GM23248 (cell line): ENCODE results near the gene RAB28. TPM values are rescaled to one million over a fixed set of nuclear protein-coding genes. Genes with fewer than 3 reads are reported as not detected.

Experiments
- DNase-seq: peaks from one replicate; pipeline ENCODE4 v3.0.0-alpha.2; 2015
- H2AFZ ChIP-seq: fragments of 200-600 bp; sonication (generic); 2 replicates; pipeline ENCODE4 v1.6.1; 2016; ENCODE audit warnings: antibody characterized with exemption
- H3F3A ChIP-seq: fragments of 200-600 bp; sonication (generic); 2 replicates; pipeline ENCODE4 v1.6.1; 2016; ENCODE audit warnings: mild to moderate bottlenecking, antibody characterized with exemption, mixed run types; ENCODE audit not compliant: insufficient read depth
- H3K27ac ChIP-seq: fragments of 200-600 bp; sonication (generic); 2 replicates; pipeline ENCODE4 v1.5.1; 2016; ENCODE audit warnings: mild to moderate bottlenecking
- H3K27me3 ChIP-seq: fragments of 200-600 bp; sonication (generic); replicated peaks from 2 replicates; pipeline ENCODE4 v1.6.1; 2016; ENCODE audit warnings: mild to moderate bottlenecking; ENCODE audit not compliant: insufficient read depth
- H3K36me3 ChIP-seq: fragments of 200-600 bp; sonication (generic); 2 replicates; pipeline ENCODE4 v1.6.1; 2016; ENCODE audit warnings: low read depth, mild to moderate bottlenecking
- H3K4me1 ChIP-seq: fragments of 200-600 bp; sonication (generic); 2 replicates; pipeline ENCODE4 v1.6.1; 2016; ENCODE audit warnings: mild to moderate bottlenecking; ENCODE audit not compliant: insufficient read depth
- H3K4me2 ChIP-seq: fragments of 200-600 bp; sonication (generic); one replicate; pipeline ENCODE4 v1.6.1; 2016; ENCODE audit warnings: mild to moderate bottlenecking; ENCODE audit not compliant: unreplicated experiment
- H3K4me3 ChIP-seq: fragments of 200-600 bp; sonication (generic); 2 replicates; pipeline ENCODE4 v1.5.1; 2016; ENCODE audit warnings: mild to moderate bottlenecking
- H3K79me2 ChIP-seq: fragments of 200-600 bp; sonication (generic); 2 replicates; pipeline ENCODE4 v1.6.1; 2016; ENCODE audit warnings: mild to moderate bottlenecking; ENCODE audit not compliant: insufficient read depth
- H3K9ac ChIP-seq: fragments of 200-600 bp; sonication (generic); 2 replicates; pipeline ENCODE4 v1.6.1; 2016; ENCODE audit warnings: mild to moderate bottlenecking
- H3K9me2 ChIP-seq: fragments of 200-600 bp; sonication (generic); 2 replicates; pipeline ENCODE4 v1.6.1; 2016; ENCODE audit warnings: mixed run types, mild to moderate bottlenecking, moderate library complexity; ENCODE audit not compliant: insufficient read depth
- H3K9me3 ChIP-seq: fragments of 200-600 bp; sonication (generic); one replicate; pipeline ENCODE4 v1.6.1; 2017; ENCODE audit warnings: low read depth
- H4K20me1 ChIP-seq: fragments of 200-600 bp; sonication (generic); 2 replicates; pipeline ENCODE4 v1.6.0; 2016; ENCODE audit not compliant: insufficient read depth
- EZH2 ChIP-seq: fragments of 200-600 bp; sonication (generic); IDR thresholded peaks from 2 replicates; pipeline ENCODE4 v1.6.1; 2018; ENCODE audit warnings: antibody characterized with exemption, mild to moderate bottlenecking; ENCODE audit not compliant: insufficient read depth, poor library complexity, severe bottlenecking
- EZH2phosphoT487 ChIP-seq: fragments of 200-600 bp; sonication (generic); IDR thresholded peaks from 2 replicates; pipeline ENCODE4 v1.6.1; 2018; ENCODE audit warnings: antibody characterized with exemption, moderate library complexity, mild to moderate bottlenecking, low read depth; ENCODE audit not compliant: insufficient read depth
- WGBS, 2 experiments: methylation state at CpG; one replicate each; pipeline ENCODE4 v1.1.6; 2015 to 2017; ENCODE audit warnings: low lambda C conversion rate in 2 of 2, low coverage in 1 of 2; ENCODE audit errors: missing lambda C conversion rate in 2 of 2; 5-methylcytosine and 5-hydroxymethylcytosine counted together
- in situ Hi-C: fragments of 300-500 bp; cut with MboI; formaldehyde crosslinking; loops from 2 replicates; pipeline ENCODE4 v1.15.0; 2020
- polyA plus RNA-seq: library from polyadenylated mRNA; unstranded; fragments of >200 nt; fragmentation: Nextera tagmentation; extraction: Ambion mirVana; gene quantifications from 2 replicates; pipeline ENCODE4 v1.2.1, GENCODE V29; 2016
- total RNA-seq: library from RNA; depleted of rRNA; stranded (reverse); fragments of >200 nt; shearing (Covaris generic); gene quantifications from 2 replicates; pipeline ENCODE4 v1.2.3, GENCODE V29; 2014

RAB28 gene
- total and polyA plus RNA-seq, 2 experiments from 2014 or later: 18.9 to 26.5 TPM

DNA sequence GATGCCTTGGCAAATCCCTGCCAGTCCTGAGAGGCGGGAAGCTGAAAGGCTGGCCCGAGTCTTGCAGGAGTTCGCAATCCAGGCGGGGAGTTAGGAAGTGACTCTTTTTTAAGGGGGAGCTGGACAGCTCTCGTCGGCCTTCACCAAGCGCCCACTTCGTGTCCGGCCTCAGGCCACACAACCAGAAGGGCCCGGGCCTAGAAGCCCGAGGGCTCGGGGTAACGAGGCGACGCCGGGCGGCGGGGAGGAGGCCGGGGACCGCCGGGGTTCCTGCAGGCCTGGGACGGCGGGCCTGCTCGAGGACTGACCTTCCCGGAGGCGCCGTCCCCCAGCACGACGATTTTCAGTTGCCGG is 395 bp downstream of the RAB28 start:
- Histone ChIP-seq H3K4me2 (peak overlapping the region; percentile 97), H3F3A (peaks cover 7% of the 10 kb centered on the region; the same call in 1 of the 2 replicates), H3K4me1 (peaks cover 20% of the 10 kb centered on the region), H4K20me1 (no peaks in the 10 kb centered on the region), H3K27ac (peak overlapping the region; percentile 94), H3K9ac (peak overlapping the region; percentile 89), H3K36me3 (no peaks in the 10 kb centered on the region), H3K9me2 (no peaks in the 10 kb centered on the region), H3K27me3 (no peaks in the 10 kb centered on the region), H3K79me2 (peaks cover 48% of the 10 kb centered on the region), H3K4me3 (peak overlapping the region; percentile 86), H3K9me3 (no peaks in the 10 kb centered on the region), H2AFZ (peak overlapping the region; percentile 92)
- peak; percentile 91 for DNase-seq
- in situ Hi-C loops: no loop called here
- TF ChIP-seq EZH2 (no peak), EZH2phosphoT487 (no peak)
- 1% methylated on average over 25 to 30 of the region's 30 CpGs for WGBS, 2 experiments

DNA sequence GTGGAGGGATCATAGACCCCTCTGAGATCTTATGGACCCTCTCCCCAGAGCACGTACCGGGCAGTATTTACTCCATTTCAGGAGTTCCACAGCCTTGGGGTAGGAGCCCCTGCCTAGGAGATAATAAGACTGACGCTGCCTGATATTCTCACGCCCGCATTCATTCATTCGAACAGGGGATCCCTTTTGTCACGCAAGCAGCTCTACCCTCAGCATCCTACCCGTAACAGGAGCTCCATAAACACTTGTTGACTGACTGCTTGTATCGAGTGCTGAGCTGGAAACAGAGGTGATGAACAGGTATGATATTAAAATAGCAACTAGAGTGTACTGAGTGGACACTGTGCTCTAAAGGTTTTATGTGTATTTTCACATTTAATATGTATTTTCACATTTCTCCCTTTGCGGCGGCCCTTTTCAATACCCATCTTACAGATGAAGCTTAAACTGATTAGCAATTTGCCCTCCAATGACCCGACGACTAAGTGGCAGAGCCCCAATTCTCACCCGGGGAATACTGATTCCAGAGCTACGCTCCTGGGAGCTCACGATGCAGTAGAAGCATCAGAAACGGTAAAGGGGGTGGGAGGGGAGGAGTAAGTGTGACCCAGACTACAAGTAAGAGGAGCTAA is 888 bp downstream of the RAB28 start:
- H3K4me3 ChIP-seq: peak overlapping the region; percentile 86
- TF ChIP-seq EZH2 (no peak), EZH2phosphoT487 (no peak)
- peak overlapping the region; percentile 89 for H3K9ac ChIP-seq
- no peaks in the 10 kb centered on the region for H3K9me3 ChIP-seq
- 4 to 8% methylated on average over 17 of the region's 17 CpGs for WGBS, 2 experiments
- no peaks in the 10 kb centered on the region for H3K9me2 ChIP-seq
- H3F3A ChIP-seq: peaks cover 7% of the 10 kb centered on the region; the same call in 1 of the 2 replicates
- peak overlapping the region; percentile 92 for H2AFZ ChIP-seq
- H3K4me1 ChIP-seq: peaks cover 20% of the 10 kb centered on the region
- H3K27ac ChIP-seq: peak overlapping the region; percentile 94
- peaks cover 50% of the 10 kb centered on the region for H3K79me2 ChIP-seq
- DNase-seq: peak; percentile 62
- no peaks in the 10 kb centered on the region for H3K36me3 ChIP-seq
- no peaks in the 10 kb centered on the region for H4K20me1 ChIP-seq
- in situ Hi-C loops: no loop called here
- H3K4me2 ChIP-seq: peak overlapping the region; percentile 97
- no peaks in the 10 kb centered on the region for H3K27me3 ChIP-seq

DNA sequence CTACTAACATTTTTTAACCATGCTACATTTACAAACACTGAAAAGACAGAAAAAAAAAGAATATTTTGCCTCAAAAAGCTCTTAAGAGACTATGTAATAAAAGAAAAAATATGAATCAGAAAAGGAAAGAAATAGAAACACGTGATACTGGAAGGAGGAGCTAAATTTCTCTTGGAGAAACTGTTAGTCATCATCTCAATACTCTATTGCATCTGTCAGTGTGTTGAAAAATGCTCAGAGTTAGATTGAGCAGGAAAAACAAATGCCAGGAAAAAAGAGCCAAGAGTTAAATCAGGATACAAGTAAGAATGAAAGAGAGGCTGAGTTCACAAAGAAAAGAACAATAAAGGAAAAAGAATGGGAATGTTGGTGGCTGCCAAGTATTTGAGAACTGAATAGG is 2.6 kb downstream of the RAB28 start:
- Histone ChIP-seq H3K36me3 (no peaks in the 10 kb centered on the region), H3K9me2 (no peaks in the 10 kb centered on the region), H3K9me3 (no peaks in the 10 kb centered on the region), H3K4me1 (peaks cover 32% of the 10 kb centered on the region), H3K4me3 (peak overlapping the region; percentile 10), H3F3A (peaks cover 15% of the 10 kb centered on the region), H3K79me2 (peaks cover 50% of the 10 kb centered on the region), H4K20me1 (no peaks in the 10 kb centered on the region), H3K9ac (no peak overlapping the region), H3K4me2 (peak overlapping the region; percentile 97), H3K27ac (no peak overlapping the region), H3K27me3 (no peaks in the 10 kb centered on the region), H2AFZ (no peak overlapping the region)
- in situ Hi-C loops: no loop called here
- DNase-seq: peak; percentile 70
- no peak for TF ChIP-seq EZH2phosphoT487
- no peak for TF ChIP-seq EZH2
- 0 to 7% methylated on average over 1 of the region's 1 CpG for WGBS, 2 experiments

DNA sequence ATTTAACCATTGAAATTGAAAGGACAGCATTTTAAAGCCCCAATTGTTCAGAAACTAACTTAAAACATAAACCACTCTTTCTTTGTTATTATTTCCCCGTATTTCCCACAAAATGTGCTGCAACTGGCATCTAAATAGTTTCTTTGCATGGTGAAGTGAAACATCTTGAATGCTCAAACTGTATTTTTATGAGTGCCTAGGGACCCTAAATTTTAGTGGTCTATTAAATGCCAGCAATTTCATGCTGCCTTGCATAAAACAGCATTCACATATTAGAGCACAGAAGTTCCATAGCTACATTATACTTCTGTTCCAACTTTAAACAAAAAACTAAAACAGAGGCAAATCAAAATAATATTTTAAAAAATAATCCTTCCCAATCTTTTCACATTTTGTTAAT is 5.4 kb downstream of the RAB28 start:
- H3K4me3 ChIP-seq: no peak overlapping the region
- in situ Hi-C loops: no loop called here
- 55 to 62% methylated on average over 1 of the region's 1 CpG for WGBS, 2 experiments

More for the DNA sequence above, 5.4 kb downstream of the RAB28 start:
- no peaks in the 10 kb centered on the region for H4K20me1 ChIP-seq
- H3K27ac ChIP-seq: no peak overlapping the region
- no peak for DNase-seq
- peaks cover 39% of the 10 kb centered on the region for H3K4me1 ChIP-seq
- H2AFZ ChIP-seq: no peak overlapping the region
- H3F3A ChIP-seq: peaks cover 15% of the 10 kb centered on the region
- no peaks in the 10 kb centered on the region for H3K9me3 ChIP-seq
- no peak overlapping the region for H3K4me2 ChIP-seq
- no peaks in the 10 kb centered on the region for H3K27me3 ChIP-seq
- 0 out of 2 replicates have a peak, but pooled peaks cover 6% of the 10 kb centered on the region for H3K36me3 ChIP-seq
- H3K9ac ChIP-seq: no peak overlapping the region
- H3K79me2 ChIP-seq: peaks cover 65% of the 10 kb centered on the region
- no peak for TF ChIP-seq EZH2
- TF ChIP-seq EZH2phosphoT487: no peak
- no peaks in the 10 kb centered on the region for H3K9me2 ChIP-seq
